Measurements from ENCODE around the gene STK25.
"Not testable (repeated sequence)": the region's sequence is repeated elsewhere in the genome, so short reads cannot be mapped to it uniquely, and the experiment has no call there.

Gene STK25

DNA sequence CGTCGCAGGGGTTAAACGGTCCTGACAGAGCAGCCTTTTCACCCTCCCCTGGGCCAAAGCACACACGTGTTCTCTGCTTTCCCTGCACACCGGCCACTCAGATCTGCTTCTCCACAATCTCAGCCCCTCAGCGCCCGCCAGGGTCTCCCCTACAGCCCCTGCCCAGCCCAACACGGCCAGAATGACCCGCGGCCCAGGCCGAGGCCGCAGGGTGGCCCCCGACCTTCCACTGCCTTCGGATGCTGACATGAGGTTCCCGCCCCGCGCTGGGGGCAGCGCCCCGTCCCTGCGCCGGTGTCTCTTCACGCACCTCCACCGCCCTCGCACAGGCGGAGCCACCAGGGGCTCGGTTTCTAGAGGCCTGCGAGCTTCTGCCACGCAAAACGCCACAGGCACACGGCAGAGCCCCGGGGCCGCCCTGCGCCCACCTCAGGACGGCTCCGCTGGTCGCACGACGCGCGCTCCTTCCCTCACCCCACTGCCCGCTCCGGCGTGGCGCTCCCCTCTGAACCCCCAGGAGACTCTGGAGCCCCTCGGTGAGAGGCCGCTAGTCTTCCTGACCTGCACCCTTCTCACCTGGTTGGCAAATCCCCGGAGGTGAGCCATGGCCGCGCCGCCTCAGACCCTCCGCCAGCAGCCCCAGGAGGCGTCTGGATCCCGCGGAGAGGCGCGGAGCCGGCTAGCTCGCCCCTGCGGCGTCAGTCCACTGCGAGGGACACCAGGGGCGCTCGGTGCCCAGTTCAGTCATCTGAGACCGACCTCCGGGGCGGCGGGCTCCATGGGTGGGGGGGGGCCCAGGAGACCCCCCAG is 749 bp downstream of the STK25 start:
- H3K4me3 ChIP-seq (ENCODE audit: low read depth, low read length), result peak overlapping the region; percentile 85
- DNase-seq (ENCODE audit: low read depth), result peak; percentile 47
- TF ChIP-seq, protein P1, sequence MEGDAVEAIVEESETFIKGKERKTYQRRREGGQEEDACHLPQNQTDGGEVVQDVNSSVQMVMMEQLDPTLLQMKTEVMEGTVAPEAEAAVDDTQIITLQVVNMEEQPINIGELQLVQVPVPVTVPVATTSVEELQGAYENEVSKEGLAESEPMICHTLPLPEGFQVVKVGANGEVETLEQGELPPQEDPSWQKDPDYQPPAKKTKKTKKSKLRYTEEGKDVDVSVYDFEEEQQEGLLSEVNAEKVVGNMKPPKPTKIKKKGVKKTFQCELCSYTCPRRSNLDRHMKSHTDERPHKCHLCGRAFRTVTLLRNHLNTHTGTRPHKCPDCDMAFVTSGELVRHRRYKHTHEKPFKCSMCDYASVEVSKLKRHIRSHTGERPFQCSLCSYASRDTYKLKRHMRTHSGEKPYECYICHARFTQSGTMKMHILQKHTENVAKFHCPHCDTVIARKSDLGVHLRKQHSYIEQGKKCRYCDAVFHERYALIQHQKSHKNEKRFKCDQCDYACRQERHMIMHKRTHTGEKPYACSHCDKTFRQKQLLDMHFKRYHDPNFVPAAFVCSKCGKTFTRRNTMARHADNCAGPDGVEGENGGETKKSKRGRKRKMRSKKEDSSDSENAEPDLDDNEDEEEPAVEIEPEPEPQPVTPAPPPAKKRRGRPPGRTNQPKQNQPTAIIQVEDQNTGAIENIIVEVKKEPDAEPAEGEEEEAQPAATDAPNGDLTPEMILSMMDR (IDR thresholded peaks at IDR 0.05; ENCODE audit: insufficient read depth, low read depth, low read length, missing control alignments), result peak; percentile 24

- DNase-seq (ENCODE audit: low read depth), result no peak
- peak overlapping the region; percentile 85 for H3K4me3 ChIP-seq (ENCODE audit: low read depth, low read length)
- TF ChIP-seq, protein P1 (IDR thresholded peaks at IDR 0.05; ENCODE audit: insufficient read depth, low read depth, low read length, missing control alignments), result no peak
These were observed 1.5 kb downstream of the STK25 start for GRCh38 chr2:241506793-241507429.

DNA sequence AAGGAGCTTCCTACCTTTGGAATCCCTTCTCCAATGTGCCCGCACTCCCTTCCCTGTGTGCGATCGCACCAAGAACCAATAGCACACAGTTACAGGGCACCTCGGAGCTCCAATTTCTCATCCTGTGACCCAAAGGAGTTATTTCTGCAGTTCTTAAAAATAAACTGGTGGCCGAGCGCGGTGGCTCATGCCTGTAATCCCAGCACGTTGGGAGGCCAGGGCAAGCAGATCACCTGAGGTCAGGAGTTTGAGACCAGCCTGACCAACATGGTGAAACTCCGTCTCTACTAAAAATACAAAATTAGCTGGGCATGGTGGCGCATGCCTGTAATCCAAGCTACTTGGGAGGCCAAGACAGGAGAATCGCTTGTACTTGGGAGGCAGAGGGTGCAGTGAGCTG is 2.1 kb downstream of the STK25 start:
- not testable (repeated sequence) for DNase-seq (ENCODE audit: low read depth); H3K4me3 ChIP-seq (ENCODE audit: low read depth, low read length)

DNA sequence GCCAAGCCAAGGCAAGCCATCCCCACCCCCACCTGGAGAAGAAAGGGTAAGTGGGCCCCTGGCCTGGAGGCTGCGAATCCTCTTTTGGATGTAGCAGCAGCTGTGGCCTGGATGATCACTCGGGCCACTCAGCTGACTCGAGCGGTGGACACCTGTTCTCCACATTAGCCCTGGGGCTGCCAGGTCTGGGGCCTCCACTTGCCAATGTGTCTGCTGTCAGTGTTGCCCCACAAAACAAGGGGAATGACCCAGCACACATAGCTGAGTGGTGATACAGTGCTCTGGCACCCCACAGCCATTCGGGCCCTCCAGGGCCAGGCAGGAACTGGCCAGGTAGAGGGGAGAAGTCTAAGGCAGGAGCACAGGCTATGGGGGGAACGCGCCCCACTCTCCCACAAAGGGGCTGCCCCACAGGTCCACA is 2.6 kb downstream of the STK25 start:
- H3K4me3 ChIP-seq (ENCODE audit: low read depth, low read length), result no peak overlapping the region
- TF ChIP-seq, protein P1 (IDR thresholded peaks at IDR 0.05; ENCODE audit: insufficient read depth, low read depth, low read length, missing control alignments), result no peak
- DNase-seq (ENCODE audit: low read depth), result no peak

DNA sequence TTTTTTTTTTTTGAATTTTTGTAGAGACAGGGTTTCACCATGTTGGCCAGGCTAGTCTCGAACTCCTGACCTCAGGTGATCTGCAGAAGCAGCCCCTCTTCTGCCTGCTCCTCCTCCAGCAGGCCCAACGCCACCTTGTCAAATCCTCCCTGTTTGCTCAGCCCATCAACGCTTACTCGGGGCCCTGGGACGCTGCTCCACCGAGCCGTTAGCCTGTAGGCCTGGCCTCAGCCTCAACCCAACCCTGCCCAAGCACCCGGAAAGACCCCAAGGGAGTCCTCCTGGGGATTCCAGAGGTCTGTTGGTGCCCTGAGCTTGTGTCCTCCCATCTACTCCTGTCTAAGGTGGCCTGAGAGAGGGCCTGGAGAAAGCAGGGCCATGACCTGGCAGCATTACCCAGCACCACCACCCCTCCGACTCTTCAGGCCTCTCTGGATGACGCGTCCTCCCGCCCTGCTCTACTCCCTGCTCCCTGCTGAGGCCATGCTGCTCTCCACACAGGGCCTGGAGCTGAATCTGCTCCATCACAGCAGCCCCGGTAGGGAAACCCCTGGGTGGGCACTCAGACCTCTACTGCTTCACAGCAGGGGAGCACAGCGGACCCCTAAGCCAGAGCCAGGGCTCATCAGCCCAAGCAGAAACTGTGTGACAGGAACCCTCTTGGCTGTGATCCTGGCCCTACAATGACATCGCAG is 3.2 kb downstream of the STK25 start:
- H3K4me3 ChIP-seq (ENCODE audit: low read depth, low read length), result no peak overlapping the region
- TF ChIP-seq, protein P1 (IDR thresholded peaks at IDR 0.05; ENCODE audit: insufficient read depth, low read depth, low read length, missing control alignments), result no peak
- DNase-seq (ENCODE audit: low read depth), result no peak

DNA sequence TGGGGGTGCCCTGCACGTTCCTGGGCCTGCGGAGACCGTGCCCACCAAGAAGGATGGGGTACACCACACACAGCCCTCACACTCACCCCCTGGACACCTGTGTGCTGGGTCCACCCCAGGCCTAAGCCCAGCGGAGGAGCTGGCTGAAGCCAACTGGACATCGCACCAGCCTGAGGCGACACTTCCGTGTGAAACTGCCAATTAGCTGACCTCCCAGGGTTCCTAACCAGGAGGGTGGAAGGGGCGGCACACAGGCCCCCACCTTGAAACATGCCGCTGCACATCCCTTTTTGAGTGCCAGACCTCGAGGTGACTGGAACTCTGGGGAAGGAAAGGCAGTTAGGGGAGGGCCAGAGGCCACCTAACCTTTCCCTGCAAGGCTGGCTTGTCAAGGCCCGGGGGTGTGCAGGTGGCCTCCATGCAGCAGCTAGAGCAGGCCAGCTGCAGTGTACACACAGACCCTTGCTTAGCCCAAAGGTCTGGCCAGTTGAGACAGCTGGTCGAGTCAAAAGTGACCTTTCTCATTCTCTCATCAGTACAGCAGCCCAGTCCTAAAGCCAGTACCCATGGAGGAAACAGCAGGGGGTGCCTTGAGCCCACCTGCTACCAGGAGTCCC is 4.5 kb downstream of the STK25 start:
- TF ChIP-seq, protein P1 (IDR thresholded peaks at IDR 0.05; ENCODE audit: insufficient read depth, low read depth, low read length, missing control alignments), result no peak
- no peak for DNase-seq (ENCODE audit: low read depth)
- H3K4me3 ChIP-seq (ENCODE audit: low read depth, low read length), result no peak overlapping the region

DNA sequence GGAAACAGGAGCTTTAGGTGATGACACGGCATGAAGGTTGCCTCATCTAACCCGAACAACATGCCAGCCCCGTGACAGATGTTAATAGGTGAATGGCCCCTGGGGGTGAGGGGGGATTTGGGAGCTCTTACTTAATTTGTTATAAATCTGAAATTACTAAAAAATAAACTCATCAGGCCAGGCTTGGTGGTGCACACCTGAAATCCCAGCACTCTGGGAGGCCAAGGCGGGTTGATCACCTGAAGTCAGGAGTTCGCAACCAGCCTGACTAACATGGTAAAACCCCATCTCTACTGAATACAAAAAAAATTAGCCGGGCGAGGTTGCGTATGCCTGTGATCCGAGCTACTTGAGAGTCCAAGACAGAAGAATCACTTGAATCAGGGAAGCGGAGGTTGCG is 6.1 kb downstream of the STK25 start:
- TF ChIP-seq, protein P1 (IDR thresholded peaks at IDR 0.05; ENCODE audit: insufficient read depth, low read depth, low read length, missing control alignments), result no peak
- DNase-seq (ENCODE audit: low read depth), result no peak
- no peak overlapping the region for H3K4me3 ChIP-seq (ENCODE audit: low read depth, low read length)

Measured in GM12865 (cell line).